Activated CD8-positive, alpha-beta memory T cell treated with anti-CD3 and anti-CD28 coated beads for 4 hours (primary cell): ENCODE measurements around the gene ACTR6.
"Not testable (repeated sequence)": the region's sequence is repeated elsewhere in the genome, so short reads cannot be mapped to it uniquely, and the experiment has no call there.

Experiments used
- DNase-seq, 2 donors: peaks; one replicate each; pipeline ENCODE4 v3.0.0-alpha.2; 2020; ENCODE audit warnings: low read depth in 2 of 2

Gene ACTR6

GRCh38 chr12:100219328-100220109 is 18.9 kb downstream of the ACTR6 start:
- no peak for DNase-seq

DNA sequence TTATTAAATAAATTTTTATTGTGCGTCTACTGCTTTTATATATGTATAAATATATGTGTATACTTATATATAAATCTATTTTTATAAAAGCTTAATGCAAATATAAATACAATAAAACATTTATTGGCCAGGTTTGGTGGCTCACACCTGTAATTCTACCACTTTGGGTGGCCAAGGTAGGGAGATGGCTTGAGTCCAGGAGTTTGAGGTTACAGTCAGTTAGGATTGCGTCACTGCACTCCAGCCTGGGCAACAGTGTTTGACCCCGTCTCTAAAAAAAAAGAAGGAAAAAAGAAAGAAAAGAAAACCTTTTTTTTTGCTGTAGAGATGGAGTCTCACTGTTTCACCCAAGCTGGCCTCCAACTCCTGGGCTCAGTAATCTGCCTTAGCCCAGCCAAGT is 20.9 kb downstream of the ACTR6 start:
- DNase-seq = no peak

- not testable (repeated sequence) for DNase-seq
Measured at GRCh38 chr12:100222173-100222572, 21.6 kb downstream of the ACTR6 start.

DNA sequence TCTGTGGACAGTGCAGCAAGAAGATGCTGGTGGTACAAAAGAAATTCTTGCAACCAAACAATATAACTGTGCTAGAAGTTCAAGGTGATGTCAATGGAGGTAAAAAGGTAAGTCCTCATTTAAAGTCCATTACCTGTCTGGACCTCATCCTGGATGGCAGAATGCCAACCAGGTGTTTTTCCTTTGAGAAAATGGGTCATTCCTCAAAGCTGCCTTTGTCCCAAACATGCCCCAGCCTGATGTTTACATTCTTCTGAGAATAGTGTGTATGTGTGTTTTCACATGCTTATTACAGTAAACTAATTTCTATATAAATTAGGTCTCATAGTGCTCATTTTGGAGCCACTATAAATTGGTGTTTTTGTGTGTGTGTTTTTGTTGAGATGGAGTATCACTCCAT is 24.9 kb downstream of the ACTR6 start:
- no peak for DNase-seq

- DNase-seq = no peak
Measured at GRCh38 chr12:100229036-100229635, 28.5 kb downstream of the ACTR6 start.

- DNase-seq = no peak
Measured at GRCh38 chr12:100229876-100230275, 29.3 kb downstream of the ACTR6 start.

DNA sequence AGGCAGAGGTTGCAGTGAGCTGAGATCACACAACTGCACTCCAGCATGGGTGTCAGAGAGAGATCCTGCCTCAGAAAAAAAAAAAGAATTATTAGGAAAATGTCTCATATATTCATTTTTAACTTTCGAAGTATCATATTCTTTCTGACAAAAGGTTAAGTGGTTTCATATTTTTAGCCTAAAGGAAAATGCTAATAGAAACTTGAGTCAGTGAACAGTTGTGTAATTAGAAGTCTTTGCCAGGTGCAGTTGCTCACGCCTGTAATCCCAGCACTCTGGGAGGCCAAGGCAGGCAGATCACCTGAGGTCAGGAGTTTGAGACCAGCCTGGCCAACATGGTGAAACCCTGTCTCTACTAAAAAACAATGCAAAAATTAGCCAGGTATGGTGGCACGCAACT is 31.3 kb downstream of the ACTR6 start:
- not testable (repeated sequence) for DNase-seq

GRCh38 chr12:100234166-100234565 is 33.6 kb downstream of the ACTR6 start:
- no peak for DNase-seq

GRCh38 chr12:100234591-100235304 is 34.1 kb downstream of the ACTR6 start:
- no peak for DNase-seq

DNA sequence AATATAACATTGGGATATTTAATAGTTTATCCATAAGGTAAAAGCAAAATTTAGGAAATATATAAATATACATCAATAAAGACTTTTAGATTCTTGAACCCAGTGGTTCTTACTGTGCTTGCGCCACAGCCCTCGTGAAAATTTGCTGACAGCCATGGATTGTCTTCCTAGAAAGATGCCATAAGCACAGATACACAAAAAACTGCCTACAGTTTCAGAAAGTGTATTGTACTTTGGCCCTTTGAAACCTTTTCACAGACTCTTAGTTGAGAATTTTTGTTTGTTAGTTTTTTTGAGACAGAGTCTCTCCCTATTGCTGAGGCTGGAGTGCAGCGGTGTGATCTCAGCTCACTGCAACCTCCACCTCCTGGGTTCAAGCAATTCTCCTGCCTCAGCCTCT is 38.2 kb downstream of the ACTR6 start:
- no peak for DNase-seq

DNA sequence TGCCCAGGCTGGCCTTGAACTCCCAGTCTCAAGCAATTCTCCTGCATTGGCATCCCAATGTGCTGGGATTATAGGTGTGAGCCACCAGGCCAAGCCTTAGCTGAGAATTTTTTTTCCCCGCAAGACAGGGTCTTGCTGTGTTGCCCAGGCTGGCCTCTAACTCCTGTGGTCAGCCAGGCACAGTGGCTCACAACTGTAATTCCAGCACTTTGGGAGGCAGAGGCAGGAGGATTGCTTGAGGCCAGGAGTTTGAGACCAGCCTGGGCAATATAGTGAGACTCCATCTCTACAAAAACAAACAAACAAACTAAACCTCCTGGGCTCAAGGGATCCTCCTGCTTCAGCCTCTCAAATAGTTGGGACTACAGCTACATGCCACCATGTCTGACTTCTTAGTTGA is 39.0 kb downstream of the ACTR6 start:
- no peak for DNase-seq

DNA sequence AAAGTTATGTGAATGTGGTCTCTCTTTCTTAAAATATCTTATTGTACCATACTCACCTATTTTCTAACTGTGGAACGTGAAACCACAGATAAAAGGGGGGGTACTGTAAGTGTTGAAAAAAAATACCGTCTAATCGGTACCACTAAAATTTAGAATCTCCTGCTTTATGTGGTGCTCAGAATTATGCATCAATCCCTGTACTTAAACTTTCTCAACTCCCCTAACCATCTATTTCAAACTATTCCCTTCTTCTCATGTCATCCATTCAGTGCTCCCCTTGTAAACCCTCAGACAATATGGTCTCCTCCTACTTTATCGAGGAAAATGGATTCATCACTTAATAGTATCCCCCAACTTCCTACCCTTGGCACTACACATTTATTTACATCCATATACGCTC is 42.5 kb downstream of the ACTR6 start:
- DNase-seq = no peak

- no peak for DNase-seq
Measured at GRCh38 chr12:100247765-100248164, 47.1 kb downstream of the ACTR6 start.

DNA sequence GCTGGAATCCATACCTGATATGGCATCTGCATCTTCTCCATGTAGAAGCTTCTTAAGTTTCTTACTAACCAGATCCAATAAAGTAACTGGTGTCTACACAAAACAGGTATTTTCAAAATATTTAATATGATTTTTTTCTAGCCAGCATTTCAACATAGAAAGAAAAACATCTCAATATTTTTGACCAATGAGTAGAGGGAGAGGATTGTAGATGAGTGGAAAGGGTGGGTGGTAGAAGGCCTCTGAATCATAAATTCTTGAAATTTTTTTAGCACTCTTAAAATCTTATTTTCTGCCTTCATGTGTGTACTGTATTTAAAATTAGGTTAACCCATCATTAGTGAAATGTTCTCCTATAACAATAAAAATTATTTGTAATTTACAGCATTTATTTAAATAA is 48.3 kb downstream of the ACTR6 start:
- DNase-seq = no peak

- no peak for DNase-seq
Measured at GRCh38 chr12:100249941-100250340, 49.3 kb downstream of the ACTR6 start.

DNA sequence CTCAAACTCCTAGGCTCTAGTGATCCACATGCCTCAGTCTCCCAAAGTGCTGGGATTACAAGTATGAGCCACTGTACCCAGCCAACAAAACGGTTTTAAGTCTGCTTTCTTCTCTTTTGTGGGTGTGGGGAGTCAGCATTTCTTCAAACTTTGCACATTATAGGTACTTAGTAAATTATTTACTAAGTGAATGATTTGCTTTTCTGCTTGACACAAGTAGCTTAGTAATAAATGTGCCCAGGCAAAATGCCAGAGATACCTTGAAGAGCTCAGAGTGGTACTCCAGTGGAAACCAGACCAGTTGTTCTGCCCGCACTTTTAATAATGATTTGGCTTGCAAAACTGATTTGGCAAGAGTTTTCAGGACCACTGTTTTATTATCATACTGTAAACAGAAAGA is 51.3 kb downstream of the ACTR6 start:
- DNase-seq = no peak

DNA sequence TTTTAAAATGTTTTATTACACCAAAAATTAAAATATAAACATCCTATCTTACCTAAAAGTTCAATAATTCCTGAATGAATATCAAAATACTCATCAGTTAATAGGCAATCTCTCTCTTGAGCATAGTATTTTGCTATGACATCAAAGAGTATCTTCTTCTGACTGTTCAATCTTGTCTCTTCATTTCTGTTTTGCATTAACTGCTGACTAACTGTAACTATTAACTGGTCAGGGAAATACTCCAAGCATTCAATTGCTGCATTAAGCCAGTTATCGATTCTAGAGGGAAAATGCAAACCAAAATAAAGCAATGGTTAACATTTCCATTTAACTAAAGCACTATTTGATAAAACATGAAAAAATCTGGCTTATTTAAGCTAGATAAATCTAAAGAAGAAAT is 52.8 kb downstream of the ACTR6 start:
- DNase-seq = no peak

- no peak for DNase-seq
Measured at GRCh38 chr12:100254876-100255275, 54.3 kb downstream of the ACTR6 start.

DNA sequence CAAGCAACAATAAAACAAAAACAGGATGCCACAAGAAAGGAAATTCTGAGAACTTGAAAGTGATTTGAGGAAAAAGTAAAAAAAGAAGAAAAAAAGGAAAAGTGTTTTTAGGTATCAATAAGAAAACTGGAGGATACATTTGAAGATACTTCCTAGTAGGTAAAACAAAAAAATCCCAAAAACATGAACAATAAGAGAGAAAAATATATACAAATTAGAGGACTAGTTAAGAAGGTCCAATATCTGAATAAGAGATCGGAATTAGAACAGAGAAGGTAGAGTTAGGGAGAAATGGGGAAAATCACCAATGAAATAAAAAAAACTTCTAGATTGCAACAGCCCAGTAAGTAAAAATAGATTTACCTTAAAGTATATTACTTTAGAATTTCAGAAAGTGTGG is 57.5 kb downstream of the ACTR6 start:
- no peak for DNase-seq

GRCh38 chr12:100263131-100263530 is 62.5 kb downstream of the ACTR6 start:
- no peak for DNase-seq

- not testable (repeated sequence) for DNase-seq
Measured at GRCh38 chr12:100265107-100265506, 64.5 kb downstream of the ACTR6 start.

GRCh38 chr12:100265732-100266584 is 65.3 kb downstream of the ACTR6 start:
- DNase-seq = no peak
